ENCODE data around the gene FCGR2B.

FCGR2B gene

GRCh38 chr1:161727256-161727924 is 64.4 kb downstream of the FCGR2B start:
- no peak for DNase-seq (ENCODE audit: insufficient read length, low spot score)
- FAIRE-seq: no peak

Data from HTR-8/SVneo (cell line).